ENCODE results near the gene NRTN. TPM values are rescaled to one million over a fixed set of nuclear protein-coding genes. Genes with fewer than 3 reads are reported as not detected.
A peak's percentile ranks its signal among the peaks of the same experiment; 100 is the strongest.

The NRTN gene, protein sequence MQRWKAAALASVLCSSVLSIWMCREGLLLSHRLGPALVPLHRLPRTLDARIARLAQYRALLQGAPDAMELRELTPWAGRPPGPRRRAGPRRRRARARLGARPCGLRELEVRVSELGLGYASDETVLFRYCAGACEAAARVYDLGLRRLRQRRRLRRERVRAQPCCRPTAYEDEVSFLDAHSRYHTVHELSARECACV
- 1.7 TPM for total RNA-seq
- polyA plus RNA-seq: 4.0 TPM
- long read RNA-seq, donor 1: 0 reads
- long read RNA-seq, donor 2: 0 reads
- long read RNA-seq, donor 3: 0 reads
- long read RNA-seq, donor 4: 0 reads
- long read RNA-seq, donor 5: 0 reads
- long read RNA-seq, donor 6: 0 reads
- long read RNA-seq, donor 7: 0 reads
- long read RNA-seq, donor 8: 0 reads
- long read RNA-seq, donor 9: 0 reads
- long read RNA-seq, donor 10: 0 reads

DNA sequence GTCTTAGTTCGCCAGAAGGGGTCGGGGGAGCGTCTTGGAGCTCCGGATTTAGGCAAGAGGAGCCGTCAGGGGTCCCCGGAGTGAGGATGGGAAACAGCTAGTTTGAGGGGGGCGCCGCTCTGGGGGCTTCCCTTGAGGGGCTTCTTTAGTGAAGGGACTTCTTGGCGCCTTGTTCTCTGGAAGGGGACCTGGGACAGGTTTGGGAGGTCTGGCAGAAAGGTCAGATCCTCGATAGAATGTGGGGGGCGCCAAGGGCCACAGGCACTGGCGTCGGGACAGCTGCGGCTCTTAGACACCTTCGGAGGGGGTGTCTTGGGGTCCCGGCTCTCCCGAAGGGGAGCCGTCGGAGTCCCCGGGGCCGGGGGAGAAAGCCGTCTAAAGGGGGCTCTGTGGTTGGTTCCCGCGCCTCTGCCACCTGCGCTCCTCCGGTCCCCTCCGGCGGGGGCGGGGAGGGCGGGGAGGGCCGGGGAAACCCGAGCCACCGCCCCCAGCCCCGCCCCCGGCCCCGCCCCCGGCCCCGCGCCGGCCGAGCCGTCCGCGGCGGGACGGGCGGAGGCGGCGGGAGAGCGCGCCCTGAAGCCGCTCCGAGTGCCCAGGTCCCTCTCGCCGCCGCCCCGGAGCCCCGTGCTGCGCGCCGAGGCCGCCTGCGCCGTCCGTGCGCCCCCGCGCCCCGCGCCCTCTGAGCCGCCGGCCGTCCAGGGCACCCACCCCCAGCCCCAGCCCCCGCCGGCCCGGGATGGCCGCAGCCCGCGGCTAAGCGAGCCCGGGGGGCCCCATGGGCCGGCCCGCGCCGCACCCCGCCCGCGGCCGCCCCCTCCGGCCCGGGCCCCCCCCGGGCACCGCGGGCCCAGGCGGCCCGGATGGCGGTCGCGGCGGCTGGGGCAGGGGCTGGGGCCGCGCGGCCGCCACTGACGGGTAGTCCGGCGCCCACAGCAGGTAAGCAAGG is at the start of gene NRTN:
TSS of gene NRTN (plus strand) at position 552 of the 946 bp plus-strand sequence. CDS start 19,099 bp downstream, outside the sequence.
- WGBS: 3% methylated on average over 104 of the region's 107 CpGs
- H3K27ac ChIP-seq (ENCODE audit: low read depth in 1 of 2, low read length in 1 of 2): no peak within 1 kb of the TSS
- peak in 2 of 9 donors; percentile 44 to 69 for DNase-seq (ENCODE audit: low read depth in 6 of 9, low spot score in 9 of 9)
- peaks cover 30 to 79% of the 10 kb centered on the region in 2 donors for H3K27me3 ChIP-seq (ENCODE audit: control insufficient read depth in 2 of 2, insufficient read depth in 1 of 2, low read length in 1 of 2)
- H3K36me3 ChIP-seq (ENCODE audit: control insufficient read depth in 2 of 2, insufficient read depth in 2 of 2, low read length in 1 of 2): no peaks in the 10 kb centered on the region
- H3K4me3 ChIP-seq (ENCODE audit: low read length in 2 of 2): peak within 1 kb of the TSS in 1 of 2 donors; percentile 45
- H3K4me1 ChIP-seq (ENCODE audit: control insufficient read depth in 2 of 2, insufficient read depth in 2 of 2, low read length in 2 of 2): peaks cover 13 to 27% of the 10 kb centered on the region in 2 donors
- peaks cover 0 to 12% of the 10 kb centered on the region in 2 donors for H3K9me3 ChIP-seq (ENCODE audit: control insufficient read depth in 2 of 2, insufficient read depth in 1 of 2, low read length in 1 of 2)

DNA sequence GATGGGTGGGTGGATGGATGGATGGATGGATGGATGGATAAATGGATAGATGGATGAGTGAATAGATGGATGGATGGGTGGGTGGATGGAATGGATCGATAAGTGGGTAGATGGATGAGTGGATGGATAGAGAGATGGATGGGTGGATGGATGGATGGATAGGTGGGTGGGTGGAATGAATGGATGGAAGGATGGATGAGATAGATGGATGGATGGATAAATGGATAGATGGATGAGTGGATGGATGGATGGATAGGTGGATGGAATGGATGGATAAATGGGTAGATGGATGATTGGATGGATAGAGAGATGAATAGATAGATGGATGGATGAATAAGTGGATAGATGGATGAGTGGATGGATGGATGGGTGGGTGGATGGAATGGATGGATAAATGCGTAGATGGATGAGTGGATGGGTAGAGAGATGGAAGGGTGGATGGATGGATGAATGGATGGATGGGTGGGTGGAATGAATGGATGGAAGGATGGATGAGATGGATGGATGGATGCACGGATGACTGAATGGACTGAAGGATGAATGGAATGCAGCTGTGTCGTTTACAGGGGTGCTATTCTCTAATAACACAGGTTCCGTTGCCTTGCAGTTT is 42.2 kb upstream of the NRTN start:
- no peaks in the 10 kb centered on the region for H3K36me3 ChIP-seq (ENCODE audit: control insufficient read depth in 2 of 2, insufficient read depth in 2 of 2, low read length in 1 of 2)
- H3K27me3 ChIP-seq (ENCODE audit: control insufficient read depth in 2 of 2, insufficient read depth in 1 of 2, low read length in 1 of 2): peaks cover 0 to 3% of the 10 kb centered on the region in 2 donors
- H3K9me3 ChIP-seq (ENCODE audit: control insufficient read depth in 2 of 2, insufficient read depth in 1 of 2, low read length in 1 of 2): no peaks in the 10 kb centered on the region
- H3K4me3 ChIP-seq (ENCODE audit: low read length in 2 of 2): no peak overlapping the region
- H3K27ac ChIP-seq (ENCODE audit: low read depth in 1 of 2, low read length in 1 of 2): no peak overlapping the region
- DNase-seq (ENCODE audit: low read depth in 6 of 9, low spot score in 9 of 9): no peak
- H3K4me1 ChIP-seq (ENCODE audit: control insufficient read depth in 2 of 2, insufficient read depth in 2 of 2, low read length in 2 of 2): no peaks in the 10 kb centered on the region
- WGBS: 93% methylated on average over 5 of the region's 5 CpGs

DNA sequence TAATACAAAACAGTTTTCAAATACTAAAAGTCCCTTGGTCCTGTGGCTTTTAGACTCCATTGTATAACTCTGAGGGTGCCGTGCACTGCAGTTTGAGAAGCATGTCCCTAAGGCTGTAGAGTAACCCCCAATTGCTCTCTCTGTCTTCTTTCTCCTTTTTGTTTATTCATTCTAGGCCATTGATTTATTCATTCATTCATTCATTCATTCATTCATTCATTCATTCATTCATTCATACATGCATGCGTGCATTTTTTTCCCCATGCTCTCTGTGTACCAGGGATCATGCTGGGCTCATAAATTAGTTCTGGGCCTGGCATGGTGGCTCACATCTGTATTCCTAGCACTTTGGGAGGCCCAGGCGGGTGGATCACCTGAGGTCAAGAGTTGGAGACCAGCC is 39.6 kb upstream of the NRTN start:
- Histone ChIP-seq H3K27ac (ENCODE audit: low read depth in 1 of 2, low read length in 1 of 2) (no peak overlapping the region), H3K9me3 (ENCODE audit: control insufficient read depth in 2 of 2, insufficient read depth in 1 of 2, low read length in 1 of 2) (no peaks in the 10 kb centered on the region), H3K27me3 (ENCODE audit: control insufficient read depth in 2 of 2, insufficient read depth in 1 of 2, low read length in 1 of 2) (no peaks in the 10 kb centered on the region), H3K4me1 (ENCODE audit: control insufficient read depth in 2 of 2, insufficient read depth in 2 of 2, low read length in 2 of 2) (no peaks in the 10 kb centered on the region), H3K4me3 (ENCODE audit: low read length in 2 of 2) (no peak overlapping the region), H3K36me3 (ENCODE audit: control insufficient read depth in 2 of 2, insufficient read depth in 2 of 2, low read length in 1 of 2) (no peaks in the 10 kb centered on the region)
- 99% methylated on average over 3 of the region's 3 CpGs for WGBS
- no peak for DNase-seq (ENCODE audit: low read depth in 6 of 9, low spot score in 9 of 9)

DNA sequence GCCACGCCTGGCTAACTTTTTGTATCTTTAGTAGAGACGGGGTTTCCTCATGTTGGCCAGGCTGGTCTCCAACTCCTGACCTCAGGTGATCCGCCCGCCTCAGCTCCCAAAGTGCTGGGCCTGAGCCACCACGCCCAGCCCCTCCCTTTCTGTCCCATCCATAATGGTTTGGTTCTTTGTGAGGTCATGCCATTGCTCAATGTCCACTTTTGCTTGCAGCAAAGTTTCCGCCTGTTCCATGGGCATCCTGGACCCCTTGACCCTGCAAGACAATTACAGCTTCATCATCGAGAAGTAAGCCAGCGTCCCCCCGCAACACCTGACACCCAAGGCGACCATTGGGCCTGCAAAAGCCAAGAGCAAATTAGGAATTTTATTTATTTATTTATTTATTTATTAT is 36.9 kb upstream of the NRTN start:
- Histone ChIP-seq H3K27ac (ENCODE audit: low read depth in 1 of 2, low read length in 1 of 2) (no peak overlapping the region), H3K4me1 (ENCODE audit: control insufficient read depth in 2 of 2, insufficient read depth in 2 of 2, low read length in 2 of 2) (no peaks in the 10 kb centered on the region), H3K36me3 (ENCODE audit: control insufficient read depth in 2 of 2, insufficient read depth in 2 of 2, low read length in 1 of 2) (no peaks in the 10 kb centered on the region), H3K4me3 (ENCODE audit: low read length in 2 of 2) (no peak overlapping the region), H3K27me3 (ENCODE audit: control insufficient read depth in 2 of 2, insufficient read depth in 1 of 2, low read length in 1 of 2) (no peaks in the 10 kb centered on the region), H3K9me3 (ENCODE audit: control insufficient read depth in 2 of 2, insufficient read depth in 1 of 2, low read length in 1 of 2) (no peaks in the 10 kb centered on the region)
- WGBS: 98% methylated on average over 10 of the region's 10 CpGs
- no peak for DNase-seq (ENCODE audit: low read depth in 6 of 9, low spot score in 9 of 9)

DNA sequence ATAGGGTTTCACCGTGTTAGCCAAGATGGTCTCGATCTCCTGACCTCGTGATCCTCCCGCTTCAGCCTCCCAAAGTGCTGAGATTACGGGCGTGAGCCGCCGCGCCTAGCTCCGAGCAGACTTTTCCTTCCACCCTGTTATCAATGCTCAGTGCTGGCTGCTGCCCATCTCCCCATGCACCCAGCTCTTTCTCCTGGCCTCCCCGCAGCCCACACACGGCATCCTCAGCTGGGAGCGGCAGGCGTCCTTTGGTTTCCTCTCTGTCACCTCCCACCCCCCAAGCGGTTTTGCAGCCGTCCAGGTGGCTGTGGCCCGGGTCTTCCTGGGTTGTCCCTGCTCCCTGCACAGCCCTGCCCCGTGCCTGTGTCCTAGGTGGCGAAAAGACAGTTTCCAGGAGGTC is 32.5 kb upstream of the NRTN start:
- WGBS: 77% methylated on average over 19 of the region's 19 CpGs
- no peak overlapping the region for H3K4me3 ChIP-seq (ENCODE audit: low read length in 2 of 2)
- no peak for DNase-seq (ENCODE audit: low read depth in 6 of 9, low spot score in 9 of 9)
- no peaks in the 10 kb centered on the region for H3K27me3 ChIP-seq (ENCODE audit: control insufficient read depth in 2 of 2, insufficient read depth in 1 of 2, low read length in 1 of 2)
- no peaks in the 10 kb centered on the region for H3K36me3 ChIP-seq (ENCODE audit: control insufficient read depth in 2 of 2, insufficient read depth in 2 of 2, low read length in 1 of 2)
- H3K27ac ChIP-seq (ENCODE audit: low read depth in 1 of 2, low read length in 1 of 2): no peak overlapping the region
- no peaks in the 10 kb centered on the region for H3K9me3 ChIP-seq (ENCODE audit: control insufficient read depth in 2 of 2, insufficient read depth in 1 of 2, low read length in 1 of 2)
- no peaks in the 10 kb centered on the region for H3K4me1 ChIP-seq (ENCODE audit: control insufficient read depth in 2 of 2, insufficient read depth in 2 of 2, low read length in 2 of 2)

DNA sequence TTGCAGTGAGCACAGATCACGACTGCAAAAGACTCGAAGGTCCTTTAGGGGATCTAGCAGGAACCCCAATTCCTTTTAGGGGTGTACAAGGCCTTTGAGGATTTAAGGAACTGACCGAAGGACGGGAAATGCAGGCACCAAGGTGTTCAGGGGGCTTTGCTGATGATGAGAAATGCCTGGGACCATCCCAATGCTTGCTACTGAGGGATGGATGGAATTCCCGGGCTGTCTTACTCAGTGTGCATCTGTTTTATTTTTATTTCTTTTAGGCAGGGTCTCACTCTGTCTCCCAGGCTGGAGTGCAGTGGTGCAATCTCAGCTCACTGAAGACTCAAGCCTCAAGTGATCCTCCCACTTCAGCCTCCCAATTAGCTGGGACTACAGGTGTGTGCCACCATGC is 31.6 kb upstream of the NRTN start:
- Histone ChIP-seq H3K36me3 (ENCODE audit: control insufficient read depth in 2 of 2, insufficient read depth in 2 of 2, low read length in 1 of 2) (no peaks in the 10 kb centered on the region), H3K4me1 (ENCODE audit: control insufficient read depth in 2 of 2, insufficient read depth in 2 of 2, low read length in 2 of 2) (no peaks in the 10 kb centered on the region), H3K27me3 (ENCODE audit: control insufficient read depth in 2 of 2, insufficient read depth in 1 of 2, low read length in 1 of 2) (no peaks in the 10 kb centered on the region), H3K27ac (ENCODE audit: low read depth in 1 of 2, low read length in 1 of 2) (no peak overlapping the region), H3K9me3 (ENCODE audit: control insufficient read depth in 2 of 2, insufficient read depth in 1 of 2, low read length in 1 of 2) (no peaks in the 10 kb centered on the region), H3K4me3 (ENCODE audit: low read length in 2 of 2) (no peak overlapping the region)
- 92% methylated on average over 5 of the region's 5 CpGs for WGBS
- no peak for DNase-seq (ENCODE audit: low read depth in 6 of 9, low spot score in 9 of 9)

DNA sequence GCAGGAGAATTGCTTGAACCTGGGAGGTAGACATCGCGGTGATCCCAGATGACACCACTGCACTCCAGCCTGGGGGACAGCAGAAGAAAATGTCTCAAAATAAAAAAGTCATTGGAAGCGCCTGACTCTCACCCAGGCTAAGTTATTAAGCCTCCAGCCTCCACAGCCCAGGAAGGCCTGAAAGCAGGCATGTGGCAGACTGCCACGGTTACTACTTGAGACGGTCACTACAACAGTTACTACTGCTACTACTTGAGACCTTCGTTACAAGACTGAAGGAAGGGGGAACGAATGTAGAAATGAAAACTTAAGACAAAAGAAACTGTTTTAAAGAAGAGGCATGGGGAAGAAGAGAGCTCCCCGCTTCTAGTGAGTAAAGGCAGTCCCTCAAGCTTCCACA is 29.9 kb upstream of the NRTN start:
- Histone ChIP-seq H3K4me3 (ENCODE audit: low read length in 2 of 2) (no peak overlapping the region), H3K9me3 (ENCODE audit: control insufficient read depth in 2 of 2, insufficient read depth in 1 of 2, low read length in 1 of 2) (no peaks in the 10 kb centered on the region), H3K27me3 (ENCODE audit: control insufficient read depth in 2 of 2, insufficient read depth in 1 of 2, low read length in 1 of 2) (no peaks in the 10 kb centered on the region), H3K27ac (ENCODE audit: low read depth in 1 of 2, low read length in 1 of 2) (no peak overlapping the region), H3K36me3 (ENCODE audit: control insufficient read depth in 2 of 2, insufficient read depth in 2 of 2, low read length in 1 of 2) (no peaks in the 10 kb centered on the region), H3K4me1 (ENCODE audit: control insufficient read depth in 2 of 2, insufficient read depth in 2 of 2, low read length in 2 of 2) (no peaks in the 10 kb centered on the region)
- WGBS: 91% methylated on average over 8 of the region's 8 CpGs
- no peak for DNase-seq (ENCODE audit: low read depth in 6 of 9, low spot score in 9 of 9)

DNA sequence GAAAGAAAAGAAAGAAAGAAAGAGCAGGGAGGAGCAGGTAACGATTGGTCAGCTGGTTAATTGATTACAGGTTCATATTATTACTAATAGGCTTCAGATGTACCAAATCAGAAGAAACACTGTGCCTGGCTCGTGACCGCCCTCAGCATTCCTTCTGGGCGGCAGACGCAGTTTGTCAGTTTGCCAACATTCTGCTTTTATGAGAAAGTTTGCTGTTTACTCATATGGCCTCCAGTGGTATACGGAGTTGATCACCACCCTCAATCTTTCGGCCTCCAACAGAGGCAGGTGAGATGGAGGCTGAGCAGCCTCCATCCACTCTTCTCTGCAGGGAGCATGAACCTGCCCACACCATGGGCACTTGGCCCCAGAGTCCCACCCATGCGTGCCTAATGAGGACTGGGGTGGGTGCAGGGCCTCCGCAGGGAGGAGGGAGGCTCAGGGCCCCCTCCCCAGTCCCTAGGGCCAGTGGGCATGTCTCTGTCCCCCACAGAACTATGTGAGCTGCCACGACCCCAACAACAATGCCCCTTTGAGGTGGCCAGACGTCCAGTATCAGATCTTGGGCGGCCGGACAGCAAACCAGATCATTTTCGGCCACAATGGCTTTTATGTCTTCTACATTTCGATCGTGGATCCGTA is 29.1 kb upstream of the NRTN start:
- no peaks in the 10 kb centered on the region for H3K4me1 ChIP-seq (ENCODE audit: control insufficient read depth in 2 of 2, insufficient read depth in 2 of 2, low read length in 2 of 2)
- H3K36me3 ChIP-seq (ENCODE audit: control insufficient read depth in 2 of 2, insufficient read depth in 2 of 2, low read length in 1 of 2): no peaks in the 10 kb centered on the region
- no peaks in the 10 kb centered on the region for H3K27me3 ChIP-seq (ENCODE audit: control insufficient read depth in 2 of 2, insufficient read depth in 1 of 2, low read length in 1 of 2)
- no peak overlapping the region for H3K27ac ChIP-seq (ENCODE audit: low read depth in 1 of 2, low read length in 1 of 2)
- H3K9me3 ChIP-seq (ENCODE audit: control insufficient read depth in 2 of 2, insufficient read depth in 1 of 2, low read length in 1 of 2): no peaks in the 10 kb centered on the region
- WGBS: 92% methylated on average over 17 of the region's 17 CpGs
- DNase-seq (ENCODE audit: low read depth in 6 of 9, low spot score in 9 of 9): no peak
- no peak overlapping the region for H3K4me3 ChIP-seq (ENCODE audit: low read length in 2 of 2)
